ENCODE measurements around the gene FAM78B. TPM values are rescaled to one million over a fixed set of nuclear protein-coding genes. Genes with fewer than 3 reads are reported as not detected.

FAM78B gene
- total RNA-seq, 1 experiment from 2014 or later, result 0.11 TPM

GRCh38 chr1:166063701-166064100, 103.1 kb downstream of the FAM78B start:
- Histone ChIP-seq H3K27ac (no peak overlapping the region), H3K9me3 (replicated peaks) (no peaks in the 10 kb centered on the region), H3K4me1 (replicated peaks) (no peaks in the 10 kb centered on the region), H3K36me3 (no peaks in the 10 kb centered on the region), H3K4me3 (no peak overlapping the region), H3K27me3 (replicated peaks) (no peaks in the 10 kb centered on the region)
- DNase-seq (ENCODE audit: low read depth in 1 of 2, low spot score in 2 of 2), result no peak

- H3K36me3 ChIP-seq, result no peaks in the 10 kb centered on the region
- no peak overlapping the region for H3K4me3 ChIP-seq
- no peak overlapping the region for H3K27ac ChIP-seq
- H3K27me3 ChIP-seq (replicated peaks), result no peaks in the 10 kb centered on the region
- DNase-seq (ENCODE audit: low read depth in 1 of 2, low spot score in 2 of 2), result no peak
- H3K4me1 ChIP-seq (replicated peaks), result no peaks in the 10 kb centered on the region
- H3K9me3 ChIP-seq (replicated peaks), result no peaks in the 10 kb centered on the region
Measured at GRCh38 chr1:166062421-166063070, 104.3 kb downstream of the FAM78B start.

DNA sequence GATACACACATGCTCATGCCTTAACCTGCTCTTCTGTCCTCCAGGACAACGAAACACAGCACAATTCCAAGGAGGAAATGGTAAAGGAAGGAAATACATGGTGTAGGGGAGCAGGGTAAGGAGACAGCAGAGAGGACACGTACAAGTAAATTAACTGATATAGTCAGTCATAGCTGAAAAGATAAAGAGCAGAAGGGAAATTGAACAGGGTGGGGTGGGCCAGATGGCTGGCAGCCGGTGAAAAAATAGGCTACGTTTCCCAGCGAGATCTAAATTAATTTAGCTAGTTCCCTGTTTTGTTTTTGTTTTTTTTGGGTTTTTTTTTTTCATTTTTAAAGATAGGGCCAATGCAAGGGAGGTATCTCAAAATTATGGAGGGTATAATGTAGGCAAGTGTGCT, 109.2 kb downstream of the FAM78B start:
- Histone ChIP-seq H3K27me3 (replicated peaks) (no peaks in the 10 kb centered on the region), H3K9me3 (replicated peaks) (no peaks in the 10 kb centered on the region), H3K36me3 (no peaks in the 10 kb centered on the region), H3K4me1 (replicated peaks) (no peaks in the 10 kb centered on the region), H3K4me3 (no peak overlapping the region), H3K27ac (no peak overlapping the region)
- DNase-seq (ENCODE audit: low read depth in 1 of 2, low spot score in 2 of 2), result no peak

GRCh38 chr1:166053395-166053794, 113.4 kb downstream of the FAM78B start:
- no peaks in the 10 kb centered on the region for H3K9me3 ChIP-seq (replicated peaks)
- no peak overlapping the region for H3K27ac ChIP-seq
- H3K27me3 ChIP-seq (replicated peaks), result no peaks in the 10 kb centered on the region
- DNase-seq (ENCODE audit: low read depth in 1 of 2, low spot score in 2 of 2), result no peak
- no peak overlapping the region for H3K4me3 ChIP-seq
- no peaks in the 10 kb centered on the region for H3K4me1 ChIP-seq (replicated peaks)
- no peaks in the 10 kb centered on the region for H3K36me3 ChIP-seq

- Histone ChIP-seq H3K9me3 (replicated peaks) (no peaks in the 10 kb centered on the region), H3K36me3 (no peaks in the 10 kb centered on the region), H3K27me3 (replicated peaks) (no peaks in the 10 kb centered on the region), H3K27ac (no peak overlapping the region), H3K4me3 (no peak overlapping the region), H3K4me1 (replicated peaks) (no peaks in the 10 kb centered on the region)
- DNase-seq (ENCODE audit: low read depth in 1 of 2, low spot score in 2 of 2), result no peak
Measured at GRCh38 chr1:166040202-166040997, 126.4 kb downstream of the FAM78B start.

GRCh38 chr1:166039436-166040201, 127.2 kb downstream of the FAM78B start:
- Histone ChIP-seq H3K27ac (no peak overlapping the region), H3K27me3 (replicated peaks) (no peaks in the 10 kb centered on the region), H3K9me3 (replicated peaks) (no peaks in the 10 kb centered on the region), H3K4me1 (replicated peaks) (no peaks in the 10 kb centered on the region), H3K4me3 (no peak overlapping the region), H3K36me3 (no peaks in the 10 kb centered on the region)
- no peak for DNase-seq (ENCODE audit: low read depth in 1 of 2, low spot score in 2 of 2)

- no peaks in the 10 kb centered on the region for H3K9me3 ChIP-seq (replicated peaks)
- H3K27me3 ChIP-seq (replicated peaks), result no peaks in the 10 kb centered on the region
- H3K36me3 ChIP-seq, result no peaks in the 10 kb centered on the region
- H3K4me3 ChIP-seq, result no peak overlapping the region
- no peak overlapping the region for H3K27ac ChIP-seq
- no peaks in the 10 kb centered on the region for H3K4me1 ChIP-seq (replicated peaks)
- no peak for DNase-seq (ENCODE audit: low read depth in 1 of 2, low spot score in 2 of 2)
Measured at GRCh38 chr1:166036092-166036491, 130.7 kb downstream of the FAM78B start.

DNA sequence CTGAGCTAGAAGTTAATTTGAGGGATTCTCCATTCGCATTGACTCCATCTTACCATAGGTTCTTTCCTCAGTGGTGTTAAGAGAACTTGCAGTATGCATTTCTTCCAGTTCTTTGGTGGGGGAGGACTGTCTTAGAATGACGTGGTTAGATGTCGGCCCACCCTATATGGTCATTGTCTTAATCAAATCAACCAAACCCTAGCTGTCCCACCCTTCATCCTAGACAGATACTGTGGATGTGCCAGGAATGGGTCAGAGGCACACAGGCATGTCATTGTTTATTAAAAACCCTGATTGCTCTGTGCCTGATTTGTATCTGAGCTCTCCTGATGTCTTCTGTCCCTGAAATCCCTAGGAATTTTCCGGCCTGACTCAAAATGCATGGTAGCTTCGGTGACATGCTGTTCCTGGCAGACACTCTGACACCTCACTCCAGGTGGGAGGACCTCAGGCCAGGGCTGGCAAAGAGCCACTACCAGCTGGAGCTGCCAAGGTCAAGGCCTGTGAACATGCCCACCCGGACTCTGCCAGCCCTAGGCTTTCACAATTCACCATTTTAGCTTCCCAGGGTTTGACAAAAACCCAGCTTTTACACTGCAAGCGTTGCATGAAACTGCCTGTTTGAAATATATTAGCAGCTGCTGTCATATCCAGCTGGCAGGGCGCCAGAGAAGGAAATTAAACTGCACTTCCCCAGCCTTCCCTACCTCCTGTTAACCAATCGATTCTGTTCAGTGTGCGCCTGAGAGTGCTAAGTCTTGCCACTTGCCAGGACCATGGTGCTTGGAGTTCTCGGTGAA, 134.0 kb downstream of the FAM78B start:
- no peak overlapping the region for H3K4me3 ChIP-seq
- DNase-seq (ENCODE audit: low read depth in 1 of 2, low spot score in 2 of 2), result no peak
- no peaks in the 10 kb centered on the region for H3K9me3 ChIP-seq (replicated peaks)
- H3K36me3 ChIP-seq, result no peaks in the 10 kb centered on the region
- no peaks in the 10 kb centered on the region for H3K4me1 ChIP-seq (replicated peaks)
- H3K27me3 ChIP-seq (replicated peaks), result no peaks in the 10 kb centered on the region
- H3K27ac ChIP-seq, result no peak overlapping the region

GRCh38 chr1:166031932-166032571, 134.7 kb downstream of the FAM78B start:
- H3K27me3 ChIP-seq (replicated peaks), result no peaks in the 10 kb centered on the region
- H3K27ac ChIP-seq, result no peak overlapping the region
- H3K4me1 ChIP-seq (replicated peaks), result no peaks in the 10 kb centered on the region
- no peaks in the 10 kb centered on the region for H3K36me3 ChIP-seq
- no peaks in the 10 kb centered on the region for H3K9me3 ChIP-seq (replicated peaks)
- H3K4me3 ChIP-seq, result no peak overlapping the region
- DNase-seq (ENCODE audit: low read depth in 1 of 2, low spot score in 2 of 2), result no peak

GRCh38 chr1:166029196-166029945, 137.4 kb downstream of the FAM78B start:
- Histone ChIP-seq H3K36me3 (no peaks in the 10 kb centered on the region), H3K4me1 (replicated peaks) (no peaks in the 10 kb centered on the region), H3K9me3 (replicated peaks) (no peaks in the 10 kb centered on the region), H3K27me3 (replicated peaks) (no peaks in the 10 kb centered on the region), H3K4me3 (no peak overlapping the region), H3K27ac (no peak overlapping the region)
- DNase-seq (ENCODE audit: low read depth in 1 of 2, low spot score in 2 of 2), result no peak

DNA sequence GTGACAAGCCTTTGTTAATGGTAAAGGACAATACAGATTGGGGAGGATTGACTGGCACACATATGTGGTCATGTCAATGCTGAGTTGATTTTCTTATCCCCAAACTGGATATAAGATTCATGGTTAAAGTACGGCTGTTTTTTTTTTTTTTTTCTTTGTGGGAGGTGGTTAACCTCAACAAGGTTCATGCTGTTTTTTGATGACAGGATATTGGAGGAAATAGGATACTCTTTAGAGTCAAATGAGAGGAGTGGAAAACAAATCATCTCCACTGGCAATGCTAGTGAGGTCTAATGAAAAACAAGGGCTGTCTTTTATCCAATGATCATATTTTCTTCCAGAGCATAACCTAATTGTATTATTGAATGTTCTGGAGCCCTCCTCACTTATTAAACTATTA, 140.2 kb downstream of the FAM78B start:
- no peak for DNase-seq (ENCODE audit: low read depth in 1 of 2, low spot score in 2 of 2)
- H3K9me3 ChIP-seq (replicated peaks), result no peaks in the 10 kb centered on the region
- H3K4me1 ChIP-seq (replicated peaks), result no peaks in the 10 kb centered on the region
- H3K36me3 ChIP-seq, result no peaks in the 10 kb centered on the region
- H3K27ac ChIP-seq, result no peak overlapping the region
- H3K27me3 ChIP-seq (replicated peaks), result no peaks in the 10 kb centered on the region
- no peak overlapping the region for H3K4me3 ChIP-seq

DNA sequence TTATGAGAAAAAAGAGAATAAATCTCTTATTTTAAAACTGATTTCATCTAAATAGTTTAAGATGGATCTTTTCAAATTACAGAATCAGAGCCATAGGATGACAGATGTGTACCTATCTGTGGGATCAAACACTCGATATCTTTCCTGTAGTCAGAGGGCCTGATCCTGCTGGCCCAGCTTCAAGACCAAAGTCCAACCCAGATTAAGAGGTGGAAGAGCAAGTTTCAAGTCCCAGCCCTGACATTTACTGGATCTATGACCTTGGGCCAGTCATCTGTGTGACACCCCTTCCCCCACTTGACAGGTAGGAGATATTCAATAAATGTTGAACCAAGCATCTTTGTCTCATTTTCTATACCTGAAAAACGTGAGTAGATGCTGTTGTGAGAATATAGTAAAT, 140.7 kb downstream of the FAM78B start:
- no peak for DNase-seq (ENCODE audit: low read depth in 1 of 2, low spot score in 2 of 2)
- H3K4me3 ChIP-seq, result no peak overlapping the region
- H3K27me3 ChIP-seq (replicated peaks), result no peaks in the 10 kb centered on the region
- no peaks in the 10 kb centered on the region for H3K4me1 ChIP-seq (replicated peaks)
- no peak overlapping the region for H3K27ac ChIP-seq
- no peaks in the 10 kb centered on the region for H3K9me3 ChIP-seq (replicated peaks)
- no peaks in the 10 kb centered on the region for H3K36me3 ChIP-seq
